NT2/D1 (cell line): ENCODE data around the gene EXOSC1.
A peak's percentile ranks its signal among the peaks of the same experiment; 100 is the strongest.

Experiments
- DNase-seq: peaks from one replicate; pipeline ENCODE4 v3.0.0-alpha.2; 2011; ENCODE audit warnings: low read depth, low spot score
- H3K27me3 ChIP-seq: 2 replicates; pipeline ENCODE4 v1.6.0; 2011; ENCODE audit warnings: mild to moderate bottlenecking; ENCODE audit not compliant: insufficient read length, insufficient read depth
- H3K36me3 ChIP-seq: 2 replicates; pipeline ENCODE4 v1.6.1; 2011; ENCODE audit warnings: mild to moderate bottlenecking, low read length, mixed read lengths; ENCODE audit not compliant: insufficient read depth, insufficient read length
- H3K4me1 ChIP-seq: 2 replicates; pipeline ENCODE4 v1.5.1; 2011; ENCODE audit not compliant: insufficient read depth, insufficient read length
- H3K4me3 ChIP-seq: 2 replicates; pipeline ENCODE4 v1.5.1; 2011; ENCODE audit warnings: low read depth; ENCODE audit not compliant: insufficient read length
- H3K9ac ChIP-seq: 2 replicates; pipeline ENCODE4 v1.6.0; 2011; ENCODE audit warnings: low read depth; ENCODE audit not compliant: insufficient read length
- H3K9me3 ChIP-seq: 2 replicates; pipeline ENCODE4 v1.5.1; 2011; ENCODE audit warnings: mild to moderate bottlenecking, low read length; ENCODE audit not compliant: insufficient read depth
- SUZ12 ChIP-seq: IDR thresholded peaks from 2 replicates; pipeline ENCODE4 v1.6.1; 2011; ENCODE audit not compliant: insufficient read length, insufficient read depth; ENCODE audit errors: extremely low read depth
- YY1 ChIP-seq: IDR thresholded peaks from 2 replicates; pipeline ENCODE4 v1.6.1; 2011; ENCODE audit not compliant: insufficient read length, insufficient read depth
- ZNF274 ChIP-seq: IDR thresholded peaks from 2 replicates; pipeline ENCODE4 v1.6.1; 2011; ENCODE audit warnings: mild to moderate bottlenecking, low read depth, low read length

The EXOSC1 gene

DNA sequence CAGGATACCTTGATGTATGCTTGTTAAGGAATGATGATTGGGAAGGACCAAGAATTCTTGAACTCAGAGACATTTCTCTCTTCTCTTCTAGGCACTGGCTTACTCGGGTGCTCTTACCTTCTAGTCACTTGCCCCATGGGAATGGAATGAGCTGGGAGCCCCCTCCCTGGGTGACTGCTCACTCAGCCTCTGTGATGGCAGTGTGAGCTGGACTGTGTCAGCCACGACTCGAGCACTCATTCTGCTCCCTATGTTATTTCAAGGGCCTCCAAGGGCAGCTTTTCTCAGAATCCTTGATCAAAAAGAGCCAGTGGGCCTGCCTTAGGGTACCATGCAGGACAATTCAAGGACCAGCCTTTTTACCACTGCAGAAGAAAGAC is 10.9 kb upstream of the EXOSC1 start:
- Histone ChIP-seq H3K4me3 (no peak overlapping the region), H3K36me3 (peaks cover 95% of the 10 kb centered on the region), H3K9me3 (no peaks in the 10 kb centered on the region), H3K27me3 (no peaks in the 10 kb centered on the region), H3K9ac (no peak overlapping the region), H3K4me1 (peaks cover 3% of the 10 kb centered on the region)
- TF ChIP-seq SUZ12: no peak
- no peak for TF ChIP-seq YY1
- no peak for TF ChIP-seq ZNF274
- no peak for DNase-seq

GRCh38 chr10:97456034-97456685 is 10.4 kb upstream of the EXOSC1 start:
- Histone ChIP-seq H3K36me3 (peaks cover 95% of the 10 kb centered on the region), H3K4me1 (peaks cover 3% of the 10 kb centered on the region), H3K9me3 (no peaks in the 10 kb centered on the region), H3K9ac (no peak overlapping the region), H3K27me3 (no peaks in the 10 kb centered on the region), H3K4me3 (no peak overlapping the region)
- no peak for DNase-seq
- TF ChIP-seq SUZ12 (no peak), YY1 (no peak), ZNF274 (no peak)

GRCh38 chr10:97454330-97455036 is 8.7 kb upstream of the EXOSC1 start:
- TF ChIP-seq YY1 (no peak), SUZ12 (no peak), ZNF274 (no peak)
- H3K9me3 ChIP-seq: no peaks in the 10 kb centered on the region
- H3K4me3 ChIP-seq: no peak overlapping the region
- no peak overlapping the region for H3K9ac ChIP-seq
- DNase-seq: no peak
- peaks cover 88% of the 10 kb centered on the region for H3K36me3 ChIP-seq
- H3K4me1 ChIP-seq: peaks cover 3% of the 10 kb centered on the region
- H3K27me3 ChIP-seq: no peaks in the 10 kb centered on the region

GRCh38 chr10:97452352-97452751 is 6.5 kb upstream of the EXOSC1 start:
- H3K36me3 ChIP-seq: peaks cover 80% of the 10 kb centered on the region
- DNase-seq: no peak
- H3K27me3 ChIP-seq: no peaks in the 10 kb centered on the region
- TF ChIP-seq YY1 (no peak), SUZ12 (no peak), ZNF274 (no peak)
- H3K4me3 ChIP-seq: no peak overlapping the region
- H3K4me1 ChIP-seq: peaks cover 3% of the 10 kb centered on the region
- H3K9me3 ChIP-seq: no peaks in the 10 kb centered on the region
- H3K9ac ChIP-seq: no peak overlapping the region

- Histone ChIP-seq H3K4me3 (no peak overlapping the region), H3K9ac (no peak overlapping the region), H3K4me1 (peaks cover 3% of the 10 kb centered on the region), H3K27me3 (no peaks in the 10 kb centered on the region), H3K36me3 (peaks cover 78% of the 10 kb centered on the region), H3K9me3 (no peaks in the 10 kb centered on the region)
- TF ChIP-seq ZNF274: no peak
- no peak for TF ChIP-seq YY1
- TF ChIP-seq SUZ12: no peak
- no peak for DNase-seq
Observed at GRCh38 chr10:97451605-97452004, 5.8 kb upstream of the EXOSC1 start.

- no peak for DNase-seq
- Histone ChIP-seq H3K9ac (no peak overlapping the region), H3K4me3 (no peak overlapping the region), H3K36me3 (peaks cover 70% of the 10 kb centered on the region), H3K9me3 (no peaks in the 10 kb centered on the region), H3K27me3 (no peaks in the 10 kb centered on the region), H3K4me1 (peaks cover 3% of the 10 kb centered on the region)
- TF ChIP-seq SUZ12 (no peak), YY1 (no peak), ZNF274 (no peak)
Observed at GRCh38 chr10:97450828-97451227, 5.0 kb upstream of the EXOSC1 start.

DNA sequence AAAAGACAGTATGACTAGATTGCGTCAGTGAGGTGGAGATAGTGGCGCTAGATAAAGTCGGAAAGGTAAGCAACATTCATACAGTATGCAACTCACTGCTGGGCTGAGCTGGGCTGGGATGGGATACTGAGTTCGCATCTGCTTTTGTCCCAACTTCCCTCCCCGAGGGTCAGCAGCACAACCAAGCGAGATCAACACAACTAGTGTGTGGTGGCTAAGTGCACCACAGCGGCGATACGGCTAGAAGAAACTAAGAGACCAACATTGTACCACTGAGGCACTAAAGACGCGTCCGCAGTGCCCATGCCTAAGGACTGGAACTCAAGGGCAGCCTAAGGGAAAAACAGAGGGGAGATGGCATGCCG is 467 bp downstream of the EXOSC1 start:
- Histone ChIP-seq H3K9ac (peak overlapping the region; percentile 73), H3K4me3 (peak overlapping the region; percentile 91), H3K36me3 (peaks cover 48% of the 10 kb centered on the region), H3K27me3 (no peaks in the 10 kb centered on the region), H3K9me3 (no peaks in the 10 kb centered on the region), H3K4me1 (no peaks in the 10 kb centered on the region)
- TF ChIP-seq YY1: no peak
- TF ChIP-seq ZNF274: no peak
- no peak for TF ChIP-seq SUZ12
- DNase-seq: no peak

DNA sequence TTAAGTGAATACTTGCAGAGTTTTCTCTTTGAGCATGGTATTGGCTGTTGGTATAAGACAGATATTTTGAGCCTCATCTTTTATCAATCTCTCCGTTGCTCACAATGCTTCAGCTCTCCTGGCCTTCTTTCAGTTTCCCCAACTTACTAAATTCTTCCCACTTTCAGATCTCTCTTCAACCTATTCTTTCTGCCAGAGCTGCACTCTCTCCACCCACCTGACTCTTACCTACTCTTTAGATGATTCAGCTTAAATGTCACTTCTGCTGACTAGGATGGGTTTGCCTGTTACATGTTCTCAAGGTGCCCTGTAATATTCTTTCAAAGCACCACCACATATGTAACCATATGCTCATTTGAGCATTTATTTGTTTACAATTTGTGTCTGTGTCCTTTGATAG is 1.6 kb downstream of the EXOSC1 start:
- H3K4me1 ChIP-seq: no peaks in the 10 kb centered on the region
- TF ChIP-seq ZNF274: no peak
- TF ChIP-seq SUZ12: no peak
- no peak for TF ChIP-seq YY1
- H3K9me3 ChIP-seq: no peaks in the 10 kb centered on the region
- no peak overlapping the region for H3K9ac ChIP-seq
- H3K4me3 ChIP-seq: no peak overlapping the region
- DNase-seq: no peak
- H3K27me3 ChIP-seq: no peaks in the 10 kb centered on the region
- H3K36me3 ChIP-seq: peaks cover 51% of the 10 kb centered on the region
